Mucosa of rectum (tissue), 2 donors: ENCODE data around the gene RASA4B.
A peak's percentile ranks its signal among the peaks of the same experiment; 100 is the strongest.
"Not testable (repeated sequence)": the region's sequence is repeated elsewhere in the genome, so short reads cannot be mapped to it uniquely, and the experiment has no call there.

Experiments used
- H3K27ac ChIP-seq, 2 donors: one replicate each; pipeline ENCODE4 v1.7.0; 2013; ENCODE audit warnings: inconsistent platforms in 2 of 2, low read depth in 2 of 2, low read length in 2 of 2
- H3K27me3 ChIP-seq, 2 donors: one replicate each; pipeline ENCODE4 v1.7.0; 2013; ENCODE audit warnings: low read length in 2 of 2; ENCODE audit not compliant: control insufficient read depth in 2 of 2, insufficient read depth in 2 of 2
- H3K36me3 ChIP-seq, 2 donors: one replicate each; pipeline ENCODE4 v1.7.0; 2013; ENCODE audit warnings: low read length in 2 of 2; ENCODE audit not compliant: control insufficient read depth in 2 of 2, insufficient read depth in 2 of 2
- H3K4me1 ChIP-seq, 2 donors: one replicate each; pipeline ENCODE4 v1.7.0; 2013; ENCODE audit warnings: low read length in 2 of 2, mild to moderate bottlenecking in 1 of 2; ENCODE audit not compliant: control insufficient read depth in 2 of 2, insufficient read depth in 2 of 2
- H3K4me3 ChIP-seq, 2 donors: one replicate each; pipeline ENCODE4 v1.7.0; 2013; ENCODE audit warnings: low read length in 2 of 2
- H3K9ac ChIP-seq, 2 donors: one replicate each; pipeline ENCODE4 v1.7.0; 2013; ENCODE audit warnings: low read length in 2 of 2, low read depth in 1 of 2, mild to moderate bottlenecking in 1 of 2
- H3K9me3 ChIP-seq, 2 donors: one replicate each; pipeline ENCODE4 v1.7.0; 2013; ENCODE audit warnings: low read length in 2 of 2; ENCODE audit not compliant: control insufficient read depth in 2 of 2
- donor health status: healthy.
- donor health status: Normal muscosa, but diverticular disease.

Gene RASA4B

DNA sequence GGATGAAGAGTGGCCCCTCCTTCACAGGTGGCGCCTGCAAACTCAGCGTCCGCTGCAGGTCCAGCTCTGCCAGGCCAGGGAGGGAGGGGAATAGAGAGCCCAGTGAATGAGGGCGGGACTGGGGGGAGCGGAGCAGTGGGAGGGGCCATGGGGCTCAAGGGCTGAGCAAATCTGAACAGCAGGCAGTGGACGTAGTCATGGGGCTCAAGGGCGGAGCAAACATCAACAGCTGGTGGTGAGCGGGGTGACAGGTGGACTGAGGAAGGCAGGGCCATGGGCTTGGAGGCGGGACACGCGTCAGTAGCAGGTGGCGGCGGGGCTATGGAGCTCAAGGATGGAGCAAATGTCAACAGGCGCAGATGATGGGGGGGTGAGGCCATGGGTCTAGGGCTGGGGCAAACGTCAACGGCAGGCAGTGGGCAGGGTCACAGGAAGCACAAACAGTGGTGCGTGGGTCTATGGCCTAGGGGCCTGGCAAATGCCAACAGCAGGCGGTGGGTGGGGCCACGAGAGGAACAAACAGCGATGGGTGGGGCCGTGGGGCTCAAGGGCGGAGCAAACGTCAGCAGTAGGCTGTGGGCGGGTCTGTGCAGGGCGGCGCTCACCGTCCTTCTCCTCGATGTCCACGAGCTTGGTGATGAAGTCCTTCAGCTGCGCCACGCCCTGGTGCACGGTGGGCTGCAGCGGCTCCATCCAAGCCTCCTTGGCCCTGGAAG is 24.2 kb downstream of the RASA4B start:
- H3K27ac ChIP-seq, H3K4me1 ChIP-seq, H3K27me3 ChIP-seq, H3K36me3 ChIP-seq, H3K4me3 ChIP-seq, H3K9me3 ChIP-seq, H3K9ac ChIP-seq: not testable (repeated sequence)

DNA sequence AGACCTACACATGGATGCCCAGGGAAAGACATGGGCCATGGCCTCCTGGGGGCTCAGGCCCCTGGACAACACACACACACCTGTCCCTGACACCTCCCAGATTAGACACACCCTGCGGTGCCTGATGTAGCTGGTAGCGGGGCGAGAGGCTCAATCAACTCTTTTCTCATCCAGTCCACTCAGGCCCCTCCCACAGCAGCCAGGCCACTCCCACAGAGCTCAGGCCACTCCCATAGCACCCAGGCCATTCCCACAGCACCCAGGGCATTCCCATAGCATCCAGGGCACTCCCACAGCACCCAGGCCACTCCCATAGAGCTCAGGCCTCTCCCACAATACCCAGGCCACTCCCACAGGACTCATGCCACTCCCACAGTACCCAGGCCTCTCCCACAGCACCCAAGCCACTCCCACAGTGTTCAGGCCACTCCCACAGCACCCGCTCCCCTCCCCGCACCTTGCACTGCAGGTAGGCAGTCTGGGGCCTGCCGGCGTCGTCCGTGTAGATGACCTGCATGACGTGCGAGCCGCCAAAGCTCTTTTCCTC is 27.0 kb downstream of the RASA4B start:
- H3K27me3 ChIP-seq, H3K9me3 ChIP-seq, H3K4me3 ChIP-seq, H3K4me1 ChIP-seq, H3K9ac ChIP-seq, H3K27ac ChIP-seq, H3K36me3 ChIP-seq: not testable (repeated sequence)

DNA sequence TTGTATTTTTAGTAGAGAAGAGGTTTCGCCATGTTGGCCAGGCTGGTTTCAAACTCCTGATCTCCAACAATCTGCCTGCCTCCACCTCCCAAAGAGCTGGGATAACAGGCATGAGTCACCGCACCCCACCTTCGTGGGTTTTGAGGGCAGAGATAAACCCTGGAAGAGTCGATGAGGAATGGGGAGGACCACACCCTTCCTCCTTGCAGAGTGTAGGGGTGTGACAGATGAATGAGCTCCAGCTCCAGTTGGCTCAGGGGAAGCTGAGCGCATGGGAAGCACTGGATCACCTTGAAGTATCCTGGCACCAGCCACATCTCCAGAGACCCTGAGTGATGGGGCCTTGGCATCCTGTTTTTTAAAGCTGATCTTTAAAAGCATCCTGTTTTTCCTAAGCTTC is 33.3 kb downstream of the RASA4B start:
- H3K9me3 ChIP-seq, H3K9ac ChIP-seq: not testable (repeated sequence)

DNA sequence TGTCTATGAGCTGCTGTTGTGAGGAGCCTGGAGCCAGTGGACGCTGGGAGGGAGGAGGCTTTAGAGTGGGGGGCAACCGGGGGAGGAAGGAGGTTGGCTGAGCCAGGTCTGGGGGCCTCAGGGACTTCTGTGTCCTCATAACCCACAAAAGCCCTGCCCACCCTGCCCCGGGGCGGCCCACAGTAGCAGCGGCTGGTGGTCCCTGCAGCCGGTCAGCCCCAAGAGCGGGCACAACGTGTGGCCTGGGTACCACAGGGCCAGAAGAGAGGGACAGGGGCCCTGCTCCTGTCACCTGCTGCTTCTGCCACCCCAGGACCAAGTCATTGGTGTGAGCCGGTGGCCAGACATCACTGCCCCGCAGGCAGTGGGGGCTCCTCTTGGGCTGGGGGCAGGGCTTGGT is 35.6 kb downstream of the RASA4B start:
- not testable (repeated sequence) for H3K9me3 ChIP-seq, H3K36me3 ChIP-seq, H3K9ac ChIP-seq, H3K4me3 ChIP-seq, H3K27me3 ChIP-seq, H3K27ac ChIP-seq, H3K4me1 ChIP-seq

More for the DNA sequence above, 33.3 kb downstream of the RASA4B start:
- not testable (repeated sequence) for H3K4me3 ChIP-seq, H3K27ac ChIP-seq, H3K4me1 ChIP-seq, H3K27me3 ChIP-seq, H3K36me3 ChIP-seq

DNA sequence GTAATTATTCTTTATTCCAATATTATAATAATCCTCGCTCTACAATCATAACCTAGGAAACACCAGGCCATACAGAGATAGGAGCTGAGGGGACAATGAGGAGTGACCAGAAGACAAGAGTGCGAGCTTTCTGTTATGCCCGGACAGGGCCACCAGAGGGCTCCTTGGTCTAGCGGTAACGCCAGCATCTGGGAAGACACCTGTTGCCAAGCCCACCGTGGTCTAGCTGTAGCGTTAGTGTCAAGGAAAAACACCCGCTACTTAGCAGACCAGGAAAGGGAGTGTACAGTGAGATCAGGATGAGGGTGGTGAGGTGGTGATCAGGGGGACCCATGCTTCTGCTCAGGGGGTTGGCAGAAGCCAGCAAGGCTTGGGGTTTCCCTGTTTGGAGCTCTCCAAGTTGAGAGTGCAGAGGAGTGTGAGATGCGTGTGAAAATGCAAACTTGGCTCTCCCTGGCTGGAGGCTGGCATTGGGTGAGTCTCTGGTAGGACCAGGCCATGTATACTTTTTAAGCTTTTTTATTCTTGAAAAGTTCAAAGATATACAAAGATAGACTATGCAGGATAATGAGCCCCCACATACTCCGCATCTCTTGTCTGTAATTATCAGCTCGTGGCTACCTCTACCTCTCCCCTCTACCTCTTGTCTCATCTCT is 37.5 kb downstream of the RASA4B start:
- H3K36me3 ChIP-seq, H3K4me3 ChIP-seq, H3K9me3 ChIP-seq, H3K9ac ChIP-seq, H3K27me3 ChIP-seq, H3K4me1 ChIP-seq, H3K27ac ChIP-seq: not testable (repeated sequence)

DNA sequence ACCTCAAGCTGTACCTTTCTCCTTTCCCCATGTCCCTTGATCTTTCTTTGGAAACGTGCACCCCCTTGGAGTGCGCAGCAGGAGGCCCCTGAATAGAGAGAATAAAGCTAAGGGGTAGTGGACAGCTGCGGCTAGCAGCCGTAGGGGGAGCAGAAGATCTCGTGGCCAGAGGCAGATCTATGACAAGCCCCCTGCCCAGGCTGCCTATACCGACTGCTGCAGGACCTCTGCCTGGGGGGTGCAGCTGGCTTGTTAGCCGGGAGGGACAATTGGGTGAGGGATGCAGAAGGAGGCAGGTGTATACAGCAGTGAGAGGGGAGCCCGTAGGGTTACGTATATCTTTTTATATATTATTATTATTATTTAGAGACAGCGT is 38.4 kb downstream of the RASA4B start:
- not testable (repeated sequence) for H3K9ac ChIP-seq, H3K4me1 ChIP-seq, H3K27ac ChIP-seq, H3K4me3 ChIP-seq, H3K36me3 ChIP-seq, H3K27me3 ChIP-seq, H3K9me3 ChIP-seq

DNA sequence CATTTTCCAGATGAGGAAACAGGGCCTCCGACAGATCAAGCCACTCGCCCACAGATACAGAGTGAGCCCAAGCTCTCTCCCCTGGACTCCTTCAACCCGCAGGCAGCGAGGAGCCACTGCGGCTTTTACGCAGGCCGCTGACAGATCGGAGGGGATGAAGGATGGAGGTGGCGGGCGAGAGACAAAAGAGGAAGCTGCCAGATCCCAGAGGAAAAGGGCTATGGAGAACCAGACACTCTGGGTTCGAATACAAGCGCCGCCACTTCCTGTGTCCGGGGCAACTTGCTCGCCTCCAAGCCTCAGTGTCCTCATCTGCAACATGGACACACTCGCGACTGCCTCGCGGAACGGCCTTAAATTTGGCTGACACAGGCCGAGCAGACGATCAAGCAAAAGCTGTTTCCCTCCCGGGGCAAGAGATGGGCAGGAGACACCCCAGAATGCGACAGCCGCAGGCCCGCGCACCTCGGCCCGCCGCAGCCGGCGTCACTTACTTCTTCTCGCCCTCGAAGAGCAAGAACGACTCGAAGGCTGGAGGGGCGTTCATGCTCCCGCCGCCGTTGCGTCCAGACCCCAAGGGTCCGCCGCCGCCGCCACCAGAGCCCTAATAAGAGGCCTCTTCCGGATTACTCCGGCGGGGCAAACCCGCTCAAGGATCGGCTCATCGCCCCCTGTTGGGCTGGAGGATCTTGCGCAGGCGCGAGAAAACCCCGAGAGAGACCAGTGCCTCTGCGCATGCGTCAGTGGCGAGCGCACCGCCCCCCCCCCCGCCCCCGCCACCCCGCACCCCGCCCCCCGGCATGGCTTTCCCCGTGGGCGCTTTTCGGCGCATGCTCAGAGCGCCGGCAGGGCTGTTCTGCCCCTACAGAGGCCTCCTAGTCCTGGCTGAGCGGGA is 39.0 kb downstream of the RASA4B start, which contains the start of gene POLR2J:
Gene POLR2J (minus strand): TSS at position 609 of the 895 bp plus-strand sequence. CDS start 62 bp downstream, at position 547.
- H3K27me3 ChIP-seq, H3K36me3 ChIP-seq, H3K9me3 ChIP-seq, H3K27ac ChIP-seq, H3K4me3 ChIP-seq, H3K4me1 ChIP-seq: not testable (repeated sequence)
- peak within 1 kb of the TSS in 1 of 2 donors; percentile 43 for H3K9ac ChIP-seq

DNA sequence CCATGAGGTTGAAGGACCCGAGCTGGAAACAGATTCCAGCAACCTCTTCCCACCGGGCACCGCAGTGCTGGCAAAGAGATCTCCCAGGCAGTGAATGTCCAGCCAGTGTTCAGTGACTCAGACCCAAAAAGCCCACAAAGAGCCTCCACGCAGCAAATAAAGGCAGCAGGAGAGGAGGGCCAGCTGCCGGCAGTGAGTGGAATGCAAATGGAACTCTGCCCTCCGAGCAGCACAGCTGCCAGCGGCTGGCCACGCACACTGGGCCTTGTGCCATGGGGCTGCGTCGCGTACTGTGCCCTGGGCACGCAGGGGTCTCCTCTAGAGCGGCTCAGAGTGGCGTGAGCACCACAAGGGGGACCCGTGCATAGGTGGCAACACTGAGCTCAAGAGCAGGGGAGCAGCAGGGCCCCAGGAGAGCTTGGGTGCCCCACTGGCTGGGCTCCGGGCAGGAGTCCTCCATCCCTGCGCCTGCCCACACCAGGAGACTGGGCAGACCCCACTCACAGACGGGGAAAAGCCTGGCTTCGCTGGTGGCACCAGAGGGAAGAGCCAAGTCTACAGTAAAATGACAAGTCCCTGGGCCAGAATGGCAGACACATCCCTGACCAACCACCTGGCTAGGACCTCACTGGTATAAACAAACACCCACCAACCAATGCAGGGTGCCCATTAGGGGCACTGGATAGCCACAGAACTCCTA is 42.7 kb downstream of the RASA4B start:
- not testable (repeated sequence) for H3K4me3 ChIP-seq, H3K9ac ChIP-seq, H3K27ac ChIP-seq, H3K27me3 ChIP-seq, H3K9me3 ChIP-seq
- H3K4me1 ChIP-seq: peaks cover 5 to 10% of the 10 kb centered on the region in 2 donors
- H3K36me3 ChIP-seq: peaks cover 10 to 14% of the 10 kb centered on the region in 2 donors

DNA sequence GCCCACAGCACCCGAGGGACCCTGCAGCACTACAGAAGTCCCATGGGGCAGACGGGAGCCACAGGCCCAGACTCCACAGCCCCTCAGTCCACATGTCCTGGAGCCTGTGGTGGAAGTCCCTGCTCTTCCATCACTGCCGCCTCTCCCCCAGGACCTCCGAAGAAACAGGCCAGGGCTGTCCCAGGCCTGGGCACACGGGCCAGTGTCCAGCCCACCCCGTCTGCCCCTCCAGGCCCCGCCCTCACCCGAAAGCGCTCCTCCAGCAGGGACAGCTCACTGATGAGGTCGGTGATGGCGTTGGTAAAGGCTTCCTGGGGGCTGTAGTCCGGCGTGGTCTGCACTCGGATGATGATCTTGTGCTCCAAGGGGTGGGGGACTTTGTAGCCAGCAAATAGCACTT is 43.5 kb downstream of the RASA4B start:
- Histone ChIP-seq H3K36me3 (peaks cover 10 to 14% of the 10 kb centered on the region in 2 donors), H3K4me1 (peaks cover 6 to 13% of the 10 kb centered on the region in 2 donors)
- H3K9me3 ChIP-seq, H3K27me3 ChIP-seq, H3K4me3 ChIP-seq, H3K9ac ChIP-seq, H3K27ac ChIP-seq: not testable (repeated sequence)
